GM06990 (cell line): ENCODE results near the gene MT1E.
A peak's percentile ranks its signal among the peaks of the same experiment; 100 is the strongest.
"Not testable (repeated sequence)": the region's sequence is repeated elsewhere in the genome, so short reads cannot be mapped to it uniquely, and the experiment has no call there.

Experiments used
- DNase-seq: peaks from one replicate; pipeline ENCODE4 v3.0.0-alpha.2; 2011; ENCODE audit not compliant: insufficient read length; ENCODE audit errors: extremely low read depth
- H3K27me3 ChIP-seq: replicated peaks from 2 replicates; pipeline ENCODE4 v1.6.0; 2011; ENCODE audit warnings: low read length; ENCODE audit not compliant: control insufficient read depth, insufficient read depth
- H3K36me3 ChIP-seq: 2 replicates; pipeline ENCODE4 v1.5.1; 2011; ENCODE audit warnings: low read length; ENCODE audit not compliant: control insufficient read depth, insufficient read depth
- H3K4me3 ChIP-seq: replicated peaks from 2 replicates; pipeline ENCODE4 v1.5.1; 2011; ENCODE audit warnings: low read depth, mild to moderate bottlenecking, control low read depth, low read length
- TF ChIP-seq, protein P1 (sequence below): IDR thresholded peaks from 2 replicates; pipeline ENCODE4 v1.5.1; 2011; ENCODE audit warnings: low read length, control low read depth, mild to moderate bottlenecking, inconsistent platforms; ENCODE audit not compliant: insufficient read depth, poor library complexity, severe bottlenecking

MT1E gene

DNA sequence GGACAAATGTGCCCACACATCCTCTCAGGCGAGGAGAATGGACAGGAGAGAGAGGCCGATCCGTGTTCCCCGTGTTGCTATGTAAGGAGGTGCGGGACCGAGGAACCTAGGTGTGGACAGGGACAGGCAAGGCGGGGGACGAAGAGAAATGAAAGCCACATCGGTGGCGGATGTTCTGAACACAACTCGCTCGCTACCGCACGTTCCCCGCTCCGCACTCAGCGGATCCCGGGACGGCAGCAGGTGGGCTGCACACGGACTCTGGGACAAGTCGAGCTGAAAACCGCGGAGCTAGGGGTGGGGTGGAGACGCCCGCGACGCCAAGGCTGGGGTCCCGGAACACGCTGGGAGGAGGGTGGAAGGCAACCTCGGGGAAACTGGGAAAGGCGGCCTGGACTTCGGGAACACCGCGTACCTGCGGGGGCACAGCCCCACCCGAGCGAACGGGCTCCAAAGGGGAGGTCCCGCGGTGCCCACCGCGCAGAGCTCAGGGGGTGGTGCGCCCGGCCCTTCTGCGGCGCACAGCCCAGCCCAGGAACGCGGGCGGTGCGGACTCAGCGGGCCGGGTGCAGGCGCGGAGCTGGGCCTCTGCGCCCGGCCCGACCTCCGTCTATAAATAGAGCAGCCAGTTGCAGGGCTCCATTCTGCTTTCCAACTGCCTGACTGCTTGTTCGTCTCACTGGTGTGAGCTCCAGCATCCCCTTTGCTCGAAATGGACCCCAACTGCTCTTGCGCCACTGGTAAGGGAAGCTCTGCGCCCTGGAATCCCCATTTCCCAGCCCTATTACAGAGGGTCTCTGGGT, at the start of gene MT1E:
MT1E (plus strand) TSS at position 642 of the 803 bp plus-strand sequence; CDS start at position 713, 71 bp downstream.
- H3K4me3 ChIP-seq = peak within 1 kb of the TSS; percentile 59
- DNase-seq = no peak
- H3K36me3 ChIP-seq = no peaks in the 10 kb centered on the region
- TF ChIP-seq, protein P1, sequence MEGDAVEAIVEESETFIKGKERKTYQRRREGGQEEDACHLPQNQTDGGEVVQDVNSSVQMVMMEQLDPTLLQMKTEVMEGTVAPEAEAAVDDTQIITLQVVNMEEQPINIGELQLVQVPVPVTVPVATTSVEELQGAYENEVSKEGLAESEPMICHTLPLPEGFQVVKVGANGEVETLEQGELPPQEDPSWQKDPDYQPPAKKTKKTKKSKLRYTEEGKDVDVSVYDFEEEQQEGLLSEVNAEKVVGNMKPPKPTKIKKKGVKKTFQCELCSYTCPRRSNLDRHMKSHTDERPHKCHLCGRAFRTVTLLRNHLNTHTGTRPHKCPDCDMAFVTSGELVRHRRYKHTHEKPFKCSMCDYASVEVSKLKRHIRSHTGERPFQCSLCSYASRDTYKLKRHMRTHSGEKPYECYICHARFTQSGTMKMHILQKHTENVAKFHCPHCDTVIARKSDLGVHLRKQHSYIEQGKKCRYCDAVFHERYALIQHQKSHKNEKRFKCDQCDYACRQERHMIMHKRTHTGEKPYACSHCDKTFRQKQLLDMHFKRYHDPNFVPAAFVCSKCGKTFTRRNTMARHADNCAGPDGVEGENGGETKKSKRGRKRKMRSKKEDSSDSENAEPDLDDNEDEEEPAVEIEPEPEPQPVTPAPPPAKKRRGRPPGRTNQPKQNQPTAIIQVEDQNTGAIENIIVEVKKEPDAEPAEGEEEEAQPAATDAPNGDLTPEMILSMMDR = no peak
- no peaks in the 10 kb centered on the region; the same call in 1 of the 2 replicates for H3K27me3 ChIP-seq

DNA sequence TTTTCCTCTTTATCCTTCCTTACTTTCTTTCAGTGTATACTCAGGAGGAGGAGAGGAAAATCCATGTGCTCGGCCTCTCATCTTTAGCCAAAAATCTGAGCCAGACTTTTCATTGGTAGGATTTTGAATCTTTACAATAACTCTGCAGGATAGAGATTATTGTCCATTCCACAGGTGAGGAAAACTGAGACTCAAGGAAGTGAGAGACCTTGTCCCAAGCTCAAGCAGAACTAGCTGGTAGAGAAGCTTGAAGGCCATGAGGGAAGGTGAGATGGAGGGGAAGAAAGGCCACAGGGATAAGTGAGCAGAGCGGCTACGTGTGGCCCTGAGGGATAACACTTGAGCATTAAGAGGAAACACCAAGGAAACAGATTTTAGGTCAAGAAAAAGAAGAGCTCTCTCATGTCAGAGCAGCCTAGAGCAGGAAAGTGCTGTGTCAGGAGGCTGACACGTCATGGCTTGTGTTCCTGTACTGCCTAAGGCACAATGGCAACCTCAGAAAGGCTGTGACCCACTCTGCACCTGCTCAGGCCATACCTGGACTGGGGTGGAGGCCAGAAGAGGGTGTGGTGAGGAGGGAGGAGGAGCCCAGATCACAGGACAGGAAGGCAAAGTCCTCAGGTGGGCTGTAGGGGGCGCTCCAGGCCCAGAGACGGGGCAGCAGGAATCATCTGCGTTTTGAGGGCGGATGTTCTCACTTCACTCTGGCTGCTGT, 48.8 kb upstream of the MT1E start:
- Histone ChIP-seq H3K27me3 (no peaks in the 10 kb centered on the region; the same call in 1 of the 2 replicates), H3K4me3 (no peak overlapping the region), H3K36me3 (no peaks in the 10 kb centered on the region)
- TF ChIP-seq, protein P1 = peak; percentile 93
- peak; percentile 66 for DNase-seq

DNA sequence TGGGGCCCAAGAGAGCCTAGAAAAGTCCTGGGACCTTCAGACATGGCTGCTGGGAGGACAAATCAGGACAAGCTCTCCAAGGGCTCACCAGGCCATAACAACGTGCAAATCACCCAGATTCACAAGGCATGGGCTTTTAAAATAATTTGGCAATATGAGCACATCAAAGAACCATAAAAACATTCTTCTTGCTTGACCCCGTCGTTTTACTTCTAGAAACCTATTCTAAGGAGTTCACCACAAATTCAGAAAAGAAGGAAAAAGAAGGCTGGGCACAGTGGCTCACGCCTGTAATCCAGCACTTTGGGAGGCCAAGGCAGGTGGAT, 48.3 kb upstream of the MT1E start:
- DNase-seq = no peak
- no peak overlapping the region for H3K4me3 ChIP-seq
- H3K36me3 ChIP-seq = no peaks in the 10 kb centered on the region
- no peaks in the 10 kb centered on the region; the same call in 1 of the 2 replicates for H3K27me3 ChIP-seq
- TF ChIP-seq, protein P1 = no peak

DNA sequence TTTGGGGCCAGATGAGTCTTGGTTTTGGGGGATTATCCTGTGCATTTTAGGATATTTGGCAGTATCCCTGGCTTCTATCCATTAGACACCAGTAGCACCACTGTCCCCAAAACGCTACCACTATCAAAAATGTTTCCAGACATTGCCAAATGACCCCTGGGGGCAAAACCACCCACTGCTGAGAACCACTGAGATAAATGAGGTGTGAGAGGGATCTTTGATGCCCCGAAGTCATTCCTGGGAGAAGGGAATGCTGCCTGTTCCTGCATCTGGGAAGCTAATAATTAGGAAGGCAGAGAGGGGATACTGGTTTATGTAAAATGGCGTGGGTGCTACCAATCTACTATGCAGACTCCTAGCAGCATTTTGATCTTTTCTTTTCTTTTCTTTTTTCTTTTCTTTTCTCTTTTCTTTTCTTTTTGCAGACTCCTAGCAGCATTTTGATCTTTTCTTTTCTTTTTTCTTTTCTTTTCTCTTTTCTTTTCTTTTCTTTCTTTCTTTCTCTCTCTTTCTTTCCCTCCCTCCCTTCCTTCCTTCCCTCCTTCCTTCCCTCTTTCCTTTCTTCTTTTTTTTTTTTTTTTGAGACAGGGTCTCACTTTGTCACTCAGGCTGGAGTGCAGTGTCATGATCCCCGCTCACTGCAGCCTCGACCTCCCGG, 45.1 kb upstream of the MT1E start:
- no peak overlapping the region for H3K4me3 ChIP-seq

DNA sequence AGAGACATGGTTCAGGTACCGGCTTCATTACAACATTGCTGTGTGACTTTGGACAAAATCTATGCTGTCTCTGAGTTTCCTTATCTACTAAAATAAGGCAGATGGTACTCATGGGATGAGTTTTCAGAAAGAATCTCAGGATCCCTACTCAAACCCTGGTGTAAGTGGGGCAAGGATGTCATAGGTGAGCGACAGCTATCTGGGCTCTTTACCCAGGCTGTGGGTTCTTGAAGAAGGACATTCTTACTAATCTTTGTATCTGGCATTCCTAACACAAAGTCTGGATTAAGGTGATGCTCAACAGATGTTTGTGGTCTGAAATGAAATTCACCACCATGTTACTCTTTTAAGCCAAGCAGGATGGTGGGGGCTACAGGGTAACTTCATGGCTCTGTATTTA, 42.7 kb upstream of the MT1E start:
- H3K4me3 ChIP-seq, H3K27me3 ChIP-seq, DNase-seq, H3K36me3 ChIP-seq: not testable (repeated sequence)

More for the DNA sequence above, 45.1 kb upstream of the MT1E start:
- Histone ChIP-seq H3K36me3 (no peaks in the 10 kb centered on the region), H3K27me3 (no peaks in the 10 kb centered on the region; the same call in 1 of the 2 replicates)
- DNase-seq = no peak
- TF ChIP-seq, protein P1 = no peak
